Coronary artery (tissue), 2 donors: ENCODE results near the gene PLIN5.

Source experiments
- DNase-seq: peaks from one replicate; pipeline ENCODE4 v3.0.0-alpha.2; 2017; ENCODE audit warnings: low spot score
- H3K27ac ChIP-seq, 2 donors: fragments of 200-600 bp; sonication (generic); one replicate each; pipeline ENCODE4 v1.5.1; 2016 to 2019
- H3K4me3 ChIP-seq: fragments of 200-600 bp; sonication (generic); 2 replicates; pipeline ENCODE4 v1.5.1; 2016; ENCODE audit warnings: mild to moderate bottlenecking, moderate library complexity
- CTCF ChIP-seq: fragments of 200-600 bp; sonication (generic); IDR thresholded peaks from one replicate; pipeline ENCODE4 v1.5.1; 2019; ENCODE audit warnings: antibody characterized with exemption

PLIN5 gene

DNA sequence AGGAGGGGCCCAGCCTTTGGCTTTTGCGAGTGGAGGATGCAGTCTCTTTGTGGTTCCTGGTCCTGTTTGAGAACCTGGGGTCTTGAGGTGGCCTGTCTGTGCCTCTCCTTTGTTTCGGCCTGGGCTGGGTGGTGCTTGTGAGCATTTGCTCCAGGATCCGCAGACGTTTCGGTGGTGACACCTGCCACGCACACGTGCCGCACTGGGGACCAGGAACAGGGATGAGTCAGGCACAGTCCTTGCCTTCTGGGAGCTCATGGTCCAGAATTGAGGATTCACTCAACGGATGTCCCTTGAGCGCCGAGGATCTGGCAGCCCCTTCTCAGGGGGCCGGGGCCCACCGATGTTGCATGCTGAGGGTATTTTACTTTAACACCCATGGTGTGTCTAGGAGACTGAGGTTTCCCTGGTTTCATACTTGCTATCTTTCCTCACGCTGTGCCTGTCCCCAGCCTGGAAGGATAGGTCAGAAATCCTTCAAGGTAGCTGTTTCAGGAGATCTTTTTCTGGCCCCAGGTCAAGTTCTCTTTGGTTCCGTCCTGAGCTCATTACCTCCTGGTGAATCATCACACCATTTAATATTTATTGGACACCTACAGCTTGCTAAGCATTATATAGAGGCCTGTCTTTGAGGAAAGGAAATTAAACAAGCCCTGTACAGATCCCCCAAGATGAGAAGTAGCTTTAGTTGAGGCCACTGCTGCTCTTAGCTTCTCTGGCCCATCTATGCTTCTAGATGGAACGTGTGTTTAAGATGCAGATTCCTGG lies 57.8 kb downstream of the PLIN5 start:
- no peak overlapping the region for H3K4me3 ChIP-seq
- TF ChIP-seq CTCF: no peak
- DNase-seq: no peak
- H3K27ac ChIP-seq: no peak overlapping the region

GRCh38 chr19:4474514-4475022 lies 60.5 kb downstream of the PLIN5 start:
- TF ChIP-seq CTCF: no peak
- DNase-seq: no peak
- Histone ChIP-seq H3K4me3 (peak overlapping the region; percentile 86), H3K27ac (no peak overlapping the region)

DNA sequence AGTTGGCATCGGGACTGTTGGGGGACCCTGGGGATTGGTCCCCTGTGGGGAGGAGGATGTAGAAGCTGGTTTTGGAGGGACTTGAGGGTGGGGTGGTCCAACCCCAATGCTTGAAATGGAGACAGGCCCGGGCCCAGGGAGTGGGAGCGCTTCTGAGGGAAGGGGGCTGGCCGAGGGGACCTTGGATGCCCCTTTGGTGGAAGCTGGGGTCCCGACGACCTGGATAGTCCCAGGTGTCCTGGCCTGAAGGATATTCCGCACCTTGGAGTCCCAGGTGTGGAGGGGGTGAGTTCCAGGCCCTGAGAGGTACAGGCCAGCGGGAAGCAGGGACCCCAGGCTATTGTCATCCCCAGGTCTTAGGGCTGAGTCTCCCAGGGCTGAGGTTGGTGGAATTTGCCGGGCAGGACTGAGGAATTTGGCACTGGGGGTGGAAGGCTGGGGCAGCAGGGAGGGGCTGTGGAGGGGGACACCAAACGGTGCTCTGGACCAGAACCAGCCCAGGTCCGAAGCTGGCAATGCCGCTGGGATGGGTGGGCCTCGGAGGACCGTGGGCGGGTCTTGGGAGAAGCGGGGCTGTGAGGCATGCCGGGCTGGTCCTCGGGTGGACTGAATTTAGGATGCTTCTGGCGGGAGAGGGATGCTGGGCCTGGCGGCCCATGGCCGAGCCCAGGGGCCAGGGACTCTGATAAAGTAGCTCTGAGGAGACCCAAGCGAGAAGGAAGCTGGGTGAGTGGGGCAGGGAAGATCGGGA lies 61.1 kb downstream of the PLIN5 start:
- Histone ChIP-seq H3K4me3 (peak overlapping the region; percentile 86), H3K27ac (no peak overlapping the region)
- TF ChIP-seq CTCF: no peak
- DNase-seq: no peak

DNA sequence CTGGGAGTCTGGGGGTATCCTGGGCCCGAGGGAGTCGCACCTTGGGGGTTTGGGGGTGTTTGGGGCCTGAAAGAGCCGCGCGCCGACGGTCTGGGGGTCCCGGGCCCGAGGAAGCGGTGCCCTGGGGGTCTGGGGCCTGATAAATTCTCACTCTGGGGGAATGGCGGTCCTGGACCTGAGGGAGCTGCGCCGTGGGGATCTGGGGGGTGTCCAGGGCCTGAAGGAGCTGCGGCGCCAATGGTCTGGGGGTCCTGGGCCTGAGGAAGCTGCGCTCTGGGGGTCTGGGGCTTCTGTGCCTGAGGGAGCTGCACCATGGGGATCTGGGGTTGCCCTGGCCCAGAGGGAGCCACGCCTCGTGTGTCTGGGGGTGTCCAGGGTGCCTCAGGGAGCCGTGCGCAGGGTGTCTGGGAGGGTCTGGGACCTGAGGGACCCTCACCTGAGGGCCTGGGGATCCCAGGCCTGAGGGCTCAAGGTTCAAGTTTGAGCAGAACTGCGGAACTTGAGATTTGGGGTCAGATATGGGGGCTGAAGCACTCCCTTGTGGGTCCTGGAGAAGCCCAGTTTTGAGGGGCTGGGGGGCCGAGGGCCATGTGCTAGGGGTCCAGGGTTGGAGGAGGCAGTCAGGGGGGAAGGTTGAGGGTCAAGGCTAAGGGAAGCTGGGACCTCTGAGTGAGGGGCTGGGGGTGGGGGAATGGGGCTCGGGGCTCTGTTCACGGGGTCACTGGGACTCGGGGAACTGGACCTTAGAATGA lies 61.8 kb downstream of the PLIN5 start:
- H3K4me3 ChIP-seq: peak overlapping the region; percentile 86
- TF ChIP-seq CTCF: no peak
- peak overlapping the region in 1 of 2 donors; percentile 54 for H3K27ac ChIP-seq
- DNase-seq: no peak
